Transverse colon (tissue), 4 donors: ENCODE measurements around the gene KCTD6. TPM values are rescaled to one million over a fixed set of nuclear protein-coding genes. Genes with fewer than 3 reads are reported as not detected.

Experiments
- DNase-seq: peaks from one replicate; pipeline ENCODE4 v3.0.0-alpha.2; 2019
- H3K27ac ChIP-seq, 4 donors: fragments of 200-600 bp; sonication (generic); 2 replicates each; pipeline ENCODE4 v1.5.1; 2016 to 2018; ENCODE audit warnings: inconsistent platforms in 4 of 4
- H3K27me3 ChIP-seq: fragments of 200-600 bp; sonication (generic); 2 replicates; pipeline ENCODE4 v1.5.1; 2017; ENCODE audit warnings: inconsistent platforms
- H3K36me3 ChIP-seq, 4 donors: fragments of 200-600 bp; sonication (generic); 2 replicates each; pipeline ENCODE4 v1.5.1; 2017 to 2019; ENCODE audit warnings: inconsistent platforms in 4 of 4
- H3K4me1 ChIP-seq, 4 donors: fragments of 200-600 bp; sonication (generic); 2 replicates each; pipeline ENCODE4 v1.5.1; 2017 to 2020; ENCODE audit warnings: inconsistent platforms in 4 of 4
- H3K4me3 ChIP-seq, 4 donors: fragments of 200-600 bp; sonication (generic); 1 replicate in 1 of 4; 2 replicates in 3 of 4; pipeline versions ENCODE4 v1.5.1 to v1.6.1; 2017 to 2019; ENCODE audit warnings: inconsistent platforms in 4 of 4
- H3K9me3 ChIP-seq, 2 donors: fragments of 200-600 bp; sonication (generic); 2 replicates each; pipeline ENCODE4 v1.5.1; 2017 to 2019; ENCODE audit warnings: inconsistent platforms in 2 of 2
- EP300 ChIP-seq: sonication (generic); formaldehyde crosslinking; IDR thresholded peaks from one replicate; pipeline ENCODE4 v1.6.1; 2017; ENCODE audit warnings: antibody characterized with exemption, low read depth
- POLR2A ChIP-seq: fragments of 450-650 bp; IDR thresholded peaks from one replicate; pipeline ENCODE4 v1.6.1; 2016; ENCODE audit warnings: antibody characterized with exemption, mild to moderate bottlenecking, moderate library complexity
- POLR2AphosphoS5 ChIP-seq, 3 donors: sonication (generic); formaldehyde crosslinking; IDR thresholded peaks; one replicate each; pipeline ENCODE4 v1.6.1; 2016; ENCODE audit warnings: antibody characterized with exemption in 3 of 3
- WGBS, 2 donors: methylation state at CpG; one replicate each; pipeline ENCODE4 v1.1.5; 2018; ENCODE audit warnings: low coverage in 1 of 2; 5-methylcytosine and 5-hydroxymethylcytosine counted together
- in situ Hi-C, 4 donors: fragments of 200-750 bp; cut with MboI; loops; one replicate each; pipeline versions ENCODE4 v1.15.0 to v1.15.1; 2017; ENCODE audit warnings: low sequenced_read_pairs in 3 of 4, low pct_ligation_motif_present in 1 of 4, low pct_unique_long_range_greater_than_20kb in 1 of 4
- intact Hi-C: fragments of 100-400 bp; cut with DNase I; formaldehyde crosslinking; loops from one replicate; pipeline ENCODE4 v1.15.1; 2023; ENCODE audit warnings: low total_unique reads
- total RNA-seq, 4 donors: library from RNA; depleted of rRNA; stranded (reverse); fragments of >200 nt; gene quantifications; one replicate each; pipeline ENCODE4 v1.1.0, GENCODE V29; 2016
- TF ChIP-seq, protein P1 (sequence below), 5 experiments: fragments of 200-600 bp in 3 of 5; fragments of 450-650 bp in 2 of 5; sonication (generic) in 3 of 5; IDR thresholded peaks; 1 replicate in 2 of 5; 2 replicates in 3 of 5; pipeline ENCODE4 v1.5.1; 2016 to 2017; ENCODE audit warnings: antibody characterized with exemption in 5 of 5, inconsistent platforms in 3 of 5, mild to moderate bottlenecking in 2 of 5, moderate library complexity in 1 of 5

Gene KCTD6
- total RNA-seq, 4 donors from 2014 or later = 3.0 to 15.7 (median 11.2) TPM

DNA sequence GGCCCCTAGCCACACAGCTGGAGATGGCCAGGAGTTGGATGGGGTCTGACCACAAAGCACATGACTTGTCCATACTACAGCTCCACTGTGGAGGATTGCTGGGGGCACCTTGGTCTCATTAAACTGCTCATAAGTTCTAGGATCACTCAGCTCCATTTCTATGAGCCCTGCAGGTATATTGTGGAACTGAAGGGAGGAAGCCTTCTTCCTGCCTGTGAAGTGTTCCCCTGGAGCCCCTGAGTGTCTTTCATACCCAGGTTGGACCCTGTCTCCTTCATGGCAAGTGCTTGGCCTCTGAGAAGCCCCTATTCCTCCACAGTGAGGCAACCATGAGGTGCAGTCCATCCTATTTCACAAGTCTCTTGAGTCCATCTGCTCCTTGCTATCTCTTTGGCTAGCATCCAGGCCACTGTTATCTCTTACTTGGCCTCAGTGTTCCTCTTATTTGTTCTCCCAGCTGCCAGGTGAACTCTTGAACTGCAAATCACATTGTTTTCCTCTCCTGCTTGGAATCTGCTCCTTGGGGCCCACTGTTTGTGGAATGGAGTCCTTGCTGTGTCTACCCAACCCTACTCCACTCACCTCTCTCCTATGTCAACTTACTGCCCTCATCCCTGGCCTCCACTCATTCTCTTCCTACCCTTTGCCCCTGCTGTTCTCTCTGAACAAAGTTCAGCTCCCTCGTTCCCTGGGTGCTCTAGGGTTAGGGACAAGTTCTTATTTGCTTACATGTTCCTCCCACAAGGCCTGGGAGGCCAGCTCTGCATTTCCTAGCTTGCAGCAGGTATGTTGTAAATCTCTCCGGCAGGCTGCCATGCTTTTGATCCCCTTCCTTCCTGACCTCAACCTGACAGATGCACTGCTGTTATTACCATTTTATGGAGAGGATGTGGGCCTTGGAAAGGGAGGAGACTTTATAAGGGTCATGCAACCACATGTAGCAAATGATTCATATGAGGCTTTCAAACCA, 43.9 kb downstream of the KCTD6 start:
- WGBS, 2 donors = 0 to 20% methylated on average over 1 to 2 of the region's 2 CpGs
- in situ Hi-C loops = loop anchor here (10.0 to 25.0 kb wide), 4 partner anchors 61 to 224 kb away; partner anchors contain the start of genes HTD2 (in 1 of the 4) and RPP14 (in 1 of the 4)
- peaks cover 24 to 66% (median 42%) of the 10 kb centered on the region in 4 donors for H3K4me1 ChIP-seq

DNA sequence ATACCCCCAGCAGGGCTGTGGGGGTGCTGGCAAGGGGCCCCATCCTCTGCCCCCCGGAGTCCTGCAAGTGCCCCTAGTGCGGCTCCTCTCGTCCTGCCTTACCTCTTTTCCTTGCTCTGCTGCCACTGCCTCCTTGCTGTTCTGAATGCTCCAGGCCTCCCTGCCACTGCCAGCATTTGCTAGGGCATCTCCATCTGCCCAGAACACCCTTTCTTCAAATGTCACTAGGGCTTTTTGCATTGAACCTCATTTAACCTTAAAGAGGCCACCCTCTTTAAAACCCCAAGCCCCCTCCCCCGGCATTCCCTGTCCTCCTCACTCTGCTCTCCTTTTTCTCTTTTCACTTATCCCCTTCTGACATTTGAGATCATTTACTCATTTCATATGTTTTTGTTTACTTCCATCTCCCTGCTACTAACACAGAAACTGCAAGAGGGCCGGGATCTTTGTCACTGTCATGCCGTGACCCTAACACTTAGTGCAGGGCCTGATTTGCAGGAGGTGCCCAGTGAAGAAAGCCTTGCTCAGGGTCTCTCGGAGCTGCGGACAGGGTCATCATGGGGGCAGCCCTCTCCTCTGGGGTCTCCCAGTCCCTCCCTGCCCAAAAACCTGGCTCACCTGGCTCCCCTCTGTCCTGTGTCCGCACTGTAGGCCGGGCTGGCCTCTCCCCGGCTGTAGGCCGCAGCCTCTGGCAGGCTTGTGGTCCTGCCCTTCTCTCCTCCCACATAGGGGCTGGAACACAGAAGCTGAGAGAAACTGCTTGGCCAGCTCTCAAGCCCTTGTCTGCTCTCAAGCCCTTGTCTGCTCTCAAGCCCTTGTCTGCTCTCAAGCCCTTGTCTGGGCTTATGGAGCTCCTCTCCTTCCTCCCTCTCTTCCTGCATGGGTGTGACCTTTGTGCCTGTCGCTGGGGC, 44.9 kb downstream of the KCTD6 start, which contains the start of gene ACOX2:
TSS of gene ACOX2 (minus strand) at position 690 of the 911 bp plus-strand sequence. CDS start 2,084 bp downstream, outside the sequence.
- Histone ChIP-seq H3K4me1 (peaks cover 24 to 63% (median 40%) of the 10 kb centered on the region in 4 donors), H3K27ac (peak within 1 kb of the TSS; percentile 84 to 90 (median 86)), H3K27me3 (no peaks in the 10 kb centered on the region), H3K36me3 (no peaks in the 10 kb centered on the region), H3K4me3 (peak within 1 kb of the TSS in 3 of 4 donors; percentile 15 to 38 (median 22)), H3K9me3 (no peaks in the 10 kb centered on the region)
- in situ Hi-C loops = loop anchor here (10.0 to 25.0 kb wide), 4 partner anchors 62 to 224 kb away; partner anchors contain the start of genes HTD2 (in 1 of the 4) and RPP14 (in 1 of the 4)
- TF ChIP-seq, protein P1, sequence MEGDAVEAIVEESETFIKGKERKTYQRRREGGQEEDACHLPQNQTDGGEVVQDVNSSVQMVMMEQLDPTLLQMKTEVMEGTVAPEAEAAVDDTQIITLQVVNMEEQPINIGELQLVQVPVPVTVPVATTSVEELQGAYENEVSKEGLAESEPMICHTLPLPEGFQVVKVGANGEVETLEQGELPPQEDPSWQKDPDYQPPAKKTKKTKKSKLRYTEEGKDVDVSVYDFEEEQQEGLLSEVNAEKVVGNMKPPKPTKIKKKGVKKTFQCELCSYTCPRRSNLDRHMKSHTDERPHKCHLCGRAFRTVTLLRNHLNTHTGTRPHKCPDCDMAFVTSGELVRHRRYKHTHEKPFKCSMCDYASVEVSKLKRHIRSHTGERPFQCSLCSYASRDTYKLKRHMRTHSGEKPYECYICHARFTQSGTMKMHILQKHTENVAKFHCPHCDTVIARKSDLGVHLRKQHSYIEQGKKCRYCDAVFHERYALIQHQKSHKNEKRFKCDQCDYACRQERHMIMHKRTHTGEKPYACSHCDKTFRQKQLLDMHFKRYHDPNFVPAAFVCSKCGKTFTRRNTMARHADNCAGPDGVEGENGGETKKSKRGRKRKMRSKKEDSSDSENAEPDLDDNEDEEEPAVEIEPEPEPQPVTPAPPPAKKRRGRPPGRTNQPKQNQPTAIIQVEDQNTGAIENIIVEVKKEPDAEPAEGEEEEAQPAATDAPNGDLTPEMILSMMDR (IDR thresholded peaks at IDR 0.05) = no peak
- peak; percentile 24 for TF ChIP-seq POLR2A
- DNase-seq = peak; percentile 42
- intact Hi-C loops = loop anchor here (10.0 kb wide), 1 partner anchor 72 kb away; no protein-coding TSS in a partner anchor
- 28 to 33% methylated on average over 5 to 13 of the region's 13 CpGs for WGBS, 2 donors

More for the DNA sequence above, 43.9 kb downstream of the KCTD6 start:
- H3K4me3 ChIP-seq = peak overlapping the region in 1 of 4 donors; percentile 22
- no peaks in the 10 kb centered on the region for H3K36me3 ChIP-seq
- TF ChIP-seq, protein P1 (IDR thresholded peaks at IDR 0.05) = peak in 1 of 5 experiments; percentile 12
- TF ChIP-seq EP300 = no peak
- no peak for TF ChIP-seq POLR2A
- peak in 2 of 3 donors; percentile 44 to 67 for TF ChIP-seq POLR2AphosphoS5 (IDR thresholded peaks at IDR 0.05)
- no peaks in the 10 kb centered on the region for H3K9me3 ChIP-seq
- intact Hi-C loops = loop anchor here (10.0 kb wide), 1 partner anchor 71 kb away; no protein-coding TSS in a partner anchor
- peak overlapping the region; percentile 84 to 90 (median 86) for H3K27ac ChIP-seq
- H3K27me3 ChIP-seq = no peaks in the 10 kb centered on the region
- DNase-seq = peak; percentile 78

DNA sequence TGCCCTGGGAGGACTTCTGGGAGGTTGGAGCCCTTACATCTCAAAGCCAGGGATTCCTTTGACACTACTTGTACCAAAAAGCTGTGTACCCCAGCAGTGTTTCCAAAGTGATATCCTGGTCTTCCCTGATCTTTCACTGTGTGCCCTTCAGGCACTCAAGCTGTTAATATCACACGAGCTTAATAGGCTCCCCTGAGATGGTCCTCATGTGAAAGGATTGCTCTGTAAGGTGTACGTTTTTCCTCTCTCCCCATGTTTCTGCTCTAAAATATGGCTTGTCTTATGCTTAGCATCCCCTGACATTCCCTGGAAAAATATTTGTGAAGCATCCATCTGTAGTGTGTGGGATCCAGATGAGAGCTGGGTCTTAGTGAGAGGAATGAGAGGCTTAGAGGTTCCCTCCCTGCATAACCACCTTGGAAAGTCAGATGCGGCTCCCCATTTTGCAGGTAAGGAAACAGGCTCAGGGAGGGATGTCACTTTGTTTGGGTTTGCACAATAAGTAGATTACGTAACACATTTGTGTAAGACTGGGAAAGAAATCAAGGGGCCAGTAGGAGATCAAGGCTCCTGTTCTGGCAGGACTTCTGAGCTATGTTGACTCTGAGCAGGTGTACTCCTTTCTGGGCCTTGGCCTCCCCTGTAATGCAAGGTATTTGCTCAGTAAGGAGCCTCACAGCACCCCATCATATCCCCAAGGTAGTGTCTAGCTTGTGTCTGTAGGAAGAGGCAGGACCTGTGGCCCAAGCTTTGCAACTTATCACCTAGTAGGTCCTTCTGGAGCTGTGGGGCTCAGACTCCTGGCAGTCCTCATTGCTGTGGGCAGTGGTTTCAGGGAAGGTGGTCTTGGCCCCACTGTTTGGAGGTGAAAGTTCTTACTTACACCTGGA, 45.8 kb downstream of the KCTD6 start:
- Histone ChIP-seq H3K9me3 (no peaks in the 10 kb centered on the region), H3K27ac (peak overlapping the region; percentile 84 to 90 (median 86)), H3K4me3 (no peak overlapping the region), H3K4me1 (peaks cover 24 to 54% (median 37%) of the 10 kb centered on the region in 4 donors), H3K27me3 (no peaks in the 10 kb centered on the region), H3K36me3 (no peaks in the 10 kb centered on the region)
- in situ Hi-C loops (loop anchor here (10.0 to 25.0 kb wide), 4 partner anchors 63 to 225 kb away; partner anchors contain the start of genes HTD2 (in 1 of the 4) and RPP14 (in 1 of the 4)), intact Hi-C loops (loop anchor here (10.0 kb wide), 1 partner anchor 73 kb away; no protein-coding TSS in a partner anchor)
- WGBS, 2 donors = 49 to 55% methylated on average over 2 to 4 of the region's 4 CpGs
- DNase-seq = no peak
- TF ChIP-seq POLR2A (no peak), POLR2AphosphoS5 (IDR thresholded peaks at IDR 0.05) (no peak), EP300 (no peak)
